ENCODE data around the gene ZNF516. TPM values are rescaled to one million over a fixed set of nuclear protein-coding genes. Genes with fewer than 3 reads are reported as not detected.

ZNF516 gene
- total RNA-seq, 2 donors from 2014 or later, result 10.8 to 21.1 TPM

DNA sequence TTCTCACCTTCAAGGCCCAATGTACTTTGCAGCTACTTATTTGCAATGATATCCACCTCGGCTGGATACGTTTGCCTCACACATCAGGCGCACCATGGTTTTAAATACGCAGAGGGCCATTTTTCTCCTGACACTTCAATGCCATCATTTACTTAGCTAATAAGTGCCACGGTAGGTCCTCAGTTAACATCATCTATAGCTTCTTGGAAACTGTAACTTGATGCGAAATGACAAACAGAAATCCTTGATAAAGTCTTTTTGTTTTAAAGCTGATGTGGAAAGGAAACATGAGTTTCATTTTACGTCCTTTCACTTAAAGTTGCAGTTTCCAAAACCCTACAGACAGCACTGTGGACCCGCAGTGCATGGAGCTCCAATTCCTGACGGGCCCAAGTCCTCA is 37.1 kb downstream of the ZNF516 start:
- no peak for ATAC-seq
- Mint-ChIP-seq H3K27ac (no peak overlapping the region), H3K4me3 (no peak overlapping the region), H3K4me1 (ENCODE audit: low read depth in 2 of 2) (peaks cover 4 to 20% of the 10 kb centered on the region in 2 donors), H3K9me3 (no peaks in the 10 kb centered on the region), H3K36me3 (no peaks in the 10 kb centered on the region), H3K27me3 (no peaks in the 10 kb centered on the region)
- DNase-seq (ENCODE audit: low spot score), result no peak

DNA sequence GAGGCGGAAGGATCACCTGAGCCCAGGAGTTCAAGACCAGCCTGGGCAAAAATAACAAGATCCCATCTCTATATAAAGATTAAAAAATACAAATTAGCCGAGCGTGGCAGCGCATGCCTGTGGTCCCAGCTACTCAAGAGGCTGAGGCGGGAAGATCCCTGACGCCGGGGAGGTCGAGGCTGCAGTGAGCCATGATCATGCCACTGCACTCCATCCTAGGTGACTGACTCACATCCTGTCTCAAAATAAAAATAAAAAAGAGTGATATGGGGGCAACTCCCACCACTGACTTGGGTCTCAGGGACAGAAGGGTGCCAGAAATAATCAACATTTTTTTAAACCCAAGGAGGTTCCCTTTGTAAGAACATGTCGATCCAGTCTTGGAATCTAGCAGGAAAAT is 37.6 kb downstream of the ZNF516 start:
- peak overlapping the region in 1 of 2 donors; percentile 50 for H3K27ac Mint-ChIP-seq

DNA sequence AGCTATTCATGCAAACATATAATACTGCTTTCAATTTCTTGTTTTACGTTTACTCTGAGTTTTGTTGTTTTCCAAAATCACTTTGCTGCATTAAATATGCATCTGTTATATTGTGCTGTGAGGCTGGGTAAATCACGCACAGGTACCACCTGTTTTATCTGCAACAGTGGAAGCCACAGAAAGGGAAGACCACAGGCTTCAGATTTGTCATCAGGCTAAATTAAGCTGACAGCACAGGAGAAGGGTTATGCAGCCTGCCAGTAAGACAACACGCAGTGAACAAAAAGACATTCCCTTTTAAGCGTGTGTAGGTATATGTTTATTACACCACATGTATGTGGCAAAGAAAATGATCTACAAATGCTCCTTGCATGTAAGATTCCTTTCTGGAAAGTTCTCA is 38.2 kb downstream of the ZNF516 start:
- no peaks in the 10 kb centered on the region for H3K36me3 Mint-ChIP-seq
- ATAC-seq (no peak), DNase-seq (ENCODE audit: low spot score) (no peak)
- no peaks in the 10 kb centered on the region for H3K27me3 Mint-ChIP-seq
- no peaks in the 10 kb centered on the region for H3K9me3 Mint-ChIP-seq
- no peak overlapping the region for H3K4me3 Mint-ChIP-seq
- peak overlapping the region in 1 of 2 donors; percentile 50 for H3K27ac Mint-ChIP-seq
- peaks cover 8 to 20% of the 10 kb centered on the region in 2 donors for H3K4me1 Mint-ChIP-seq (ENCODE audit: low read depth in 2 of 2)

More for the DNA sequence above, 37.6 kb downstream of the ZNF516 start:
- DNase-seq (ENCODE audit: low spot score) (no peak), ATAC-seq (no peak)
- no peak overlapping the region for H3K4me3 Mint-ChIP-seq
- no peaks in the 10 kb centered on the region for H3K27me3 Mint-ChIP-seq
- H3K36me3 Mint-ChIP-seq, result no peaks in the 10 kb centered on the region
- no peaks in the 10 kb centered on the region for H3K9me3 Mint-ChIP-seq
- peaks cover 6 to 20% of the 10 kb centered on the region in 2 donors for H3K4me1 Mint-ChIP-seq (ENCODE audit: low read depth in 2 of 2)

DNA sequence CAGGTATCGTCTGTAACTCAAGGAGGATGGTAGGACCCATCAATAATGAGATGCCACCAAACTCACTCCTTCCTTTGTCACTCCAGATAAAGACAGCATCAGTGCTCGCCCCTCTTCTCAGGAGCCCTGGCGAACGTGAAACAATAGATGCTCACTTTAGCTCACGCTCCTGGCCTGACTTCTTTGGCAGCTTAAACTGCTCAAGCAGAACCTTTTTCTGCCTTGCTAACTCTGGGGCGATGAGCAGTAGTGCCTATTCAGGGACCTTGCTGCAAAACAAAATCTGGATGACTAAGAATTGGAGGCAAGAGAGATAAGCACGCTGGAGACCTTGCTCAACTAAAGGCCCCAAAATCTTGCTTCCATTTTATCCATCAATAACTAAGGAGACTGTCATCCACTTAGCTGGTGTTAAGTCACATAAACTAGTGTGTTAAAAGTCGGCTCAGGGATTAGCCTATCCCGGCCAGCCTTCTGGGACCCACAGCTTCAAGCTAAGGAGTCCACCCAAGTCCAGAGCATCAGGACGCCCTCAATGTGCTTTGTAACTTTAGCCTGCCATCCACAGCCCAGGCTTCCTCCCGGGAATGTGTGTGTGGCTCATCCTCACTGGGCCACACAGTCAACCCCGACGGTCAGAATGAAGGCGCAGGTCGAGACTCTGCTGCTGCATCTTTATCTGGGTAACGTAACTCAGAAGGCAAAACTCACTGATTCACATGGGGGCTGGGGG is 38.9 kb downstream of the ZNF516 start:
- Mint-ChIP-seq H3K9me3 (no peaks in the 10 kb centered on the region), H3K4me1 (ENCODE audit: low read depth in 2 of 2) (peaks cover 8 to 22% of the 10 kb centered on the region in 2 donors)

DNA sequence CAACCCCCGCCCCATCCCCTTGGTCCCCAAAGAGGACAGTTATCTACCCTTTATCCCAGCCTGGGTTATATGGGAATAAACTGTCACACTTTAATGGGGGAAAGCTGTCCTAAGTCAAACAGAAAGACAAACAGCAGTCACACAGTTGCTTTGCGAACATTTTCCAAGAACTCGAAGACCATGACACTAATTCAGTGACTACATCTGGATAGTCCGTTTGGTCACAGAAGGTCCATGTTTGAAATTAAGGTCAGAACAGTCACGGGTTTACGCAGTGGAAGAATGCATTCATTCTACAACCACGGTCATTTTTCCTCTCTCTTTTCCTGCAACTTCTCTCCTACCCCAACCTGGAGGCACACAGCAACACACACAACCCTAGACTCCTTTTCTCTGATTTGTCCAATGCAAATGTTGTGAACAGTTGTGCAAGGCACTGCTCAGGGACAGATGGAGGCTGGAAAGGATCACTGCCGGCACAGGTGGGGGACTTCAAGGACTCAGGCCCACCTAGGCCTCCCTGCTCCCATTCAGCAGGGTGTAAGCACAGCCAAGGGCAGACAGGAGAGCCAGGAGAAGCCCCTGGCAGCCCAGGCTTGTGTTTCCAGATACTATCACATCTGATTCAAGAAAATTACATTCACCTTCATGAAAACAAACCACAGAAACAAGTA is 39.9 kb downstream of the ZNF516 start:
- H3K4me1 Mint-ChIP-seq (ENCODE audit: low read depth in 2 of 2), result peaks cover 14 to 23% of the 10 kb centered on the region in 2 donors
- no peak for ATAC-seq

More for the DNA sequence above, 38.9 kb downstream of the ZNF516 start:
- peak; percentile 34 for DNase-seq (ENCODE audit: low spot score)
- no peaks in the 10 kb centered on the region for H3K27me3 Mint-ChIP-seq
- H3K4me3 Mint-ChIP-seq, result no peak overlapping the region
- no peaks in the 10 kb centered on the region for H3K36me3 Mint-ChIP-seq
- no peak overlapping the region for H3K27ac Mint-ChIP-seq
- ATAC-seq, result no peak

DNA sequence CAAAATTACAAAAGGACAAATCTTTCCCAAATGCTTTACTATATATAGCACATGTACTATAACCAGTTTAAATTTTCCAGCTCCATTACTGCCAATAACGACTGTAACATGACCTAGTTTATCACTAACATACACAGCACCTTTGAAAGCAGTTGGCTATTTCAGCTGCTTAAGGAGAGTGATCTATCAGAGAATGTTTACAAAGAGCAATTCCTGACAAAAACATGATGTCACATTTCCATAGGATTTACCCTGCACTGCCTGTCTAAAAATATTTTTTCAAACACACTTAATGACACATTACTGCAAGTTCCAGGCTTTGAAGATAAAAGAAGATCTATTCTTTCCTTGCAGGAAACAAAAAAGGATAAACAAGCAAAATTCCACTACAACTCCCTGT is 40.6 kb downstream of the ZNF516 start:
- Mint-ChIP-seq H3K4me3 (no peak overlapping the region), H3K9me3 (no peaks in the 10 kb centered on the region), H3K27ac (no peak overlapping the region), H3K4me1 (ENCODE audit: low read depth in 2 of 2) (peaks cover 22 to 28% of the 10 kb centered on the region in 2 donors), H3K27me3 (no peaks in the 10 kb centered on the region), H3K36me3 (no peaks in the 10 kb centered on the region)
- DNase-seq (ENCODE audit: low spot score) (no peak), ATAC-seq (no peak)

More for the DNA sequence above, 39.9 kb downstream of the ZNF516 start:
- no peak overlapping the region for H3K4me3 Mint-ChIP-seq
- H3K27me3 Mint-ChIP-seq, result no peaks in the 10 kb centered on the region
- no peaks in the 10 kb centered on the region for H3K36me3 Mint-ChIP-seq
- no peaks in the 10 kb centered on the region for H3K9me3 Mint-ChIP-seq
- DNase-seq (ENCODE audit: low spot score), result no peak
- H3K27ac Mint-ChIP-seq, result no peak overlapping the region

DNA sequence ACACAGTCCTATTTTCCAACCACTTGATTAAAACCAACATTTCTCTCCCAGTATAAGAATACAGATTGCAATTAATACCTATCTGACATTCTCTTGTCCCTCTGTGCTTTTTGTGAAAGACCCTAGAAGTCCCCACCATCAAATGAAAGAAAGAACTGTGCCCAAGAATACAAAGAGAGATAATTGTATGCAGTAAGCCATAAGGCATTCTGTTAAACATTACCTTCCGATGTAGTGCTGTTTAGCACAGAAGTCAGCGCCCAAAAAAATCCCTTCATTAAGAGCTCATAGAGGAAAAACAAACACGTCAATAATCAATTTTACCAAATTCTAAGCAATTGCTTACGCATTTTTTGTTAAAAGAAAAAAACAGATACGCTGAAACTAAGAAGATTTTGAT is 41.1 kb downstream of the ZNF516 start:
- DNase-seq (ENCODE audit: low spot score) (no peak), ATAC-seq (no peak)
- H3K27ac Mint-ChIP-seq, result no peak overlapping the region
- H3K4me1 Mint-ChIP-seq (ENCODE audit: low read depth in 2 of 2), result peaks cover 26 to 33% of the 10 kb centered on the region in 2 donors
- H3K27me3 Mint-ChIP-seq, result no peaks in the 10 kb centered on the region
- no peak overlapping the region for H3K4me3 Mint-ChIP-seq
- no peaks in the 10 kb centered on the region for H3K36me3 Mint-ChIP-seq
- H3K9me3 Mint-ChIP-seq, result no peaks in the 10 kb centered on the region

DNA sequence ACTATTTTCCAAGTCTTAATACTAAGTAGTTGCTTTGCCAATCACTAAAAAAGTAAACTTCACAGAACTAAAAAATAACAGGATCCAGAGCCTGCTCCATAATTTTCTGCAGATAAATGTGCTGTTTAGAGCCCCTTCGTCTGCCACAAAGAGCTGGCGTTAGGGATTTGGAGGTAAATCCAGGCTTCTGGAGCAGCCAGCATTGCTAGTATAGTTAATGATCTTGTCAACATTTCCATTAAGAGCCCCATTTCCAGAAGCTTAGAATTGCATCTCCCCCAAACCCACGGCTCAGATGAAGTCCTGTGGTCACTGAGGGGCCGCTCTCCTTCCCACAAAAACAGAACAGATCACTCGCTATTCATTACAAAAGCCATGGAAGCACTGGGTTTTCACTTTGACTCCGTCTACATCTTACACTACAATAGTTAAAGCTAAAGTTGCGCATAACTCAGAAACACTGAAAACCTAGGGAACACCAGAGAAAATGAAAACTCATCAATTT is 41.9 kb downstream of the ZNF516 start:
- Mint-ChIP-seq H3K27ac (peak overlapping the region in 1 of 2 donors; percentile 97), H3K27me3 (no peaks in the 10 kb centered on the region), H3K9me3 (no peaks in the 10 kb centered on the region), H3K4me1 (ENCODE audit: low read depth in 2 of 2) (peaks cover 35% of the 10 kb centered on the region in 2 donors), H3K36me3 (no peaks in the 10 kb centered on the region), H3K4me3 (no peak overlapping the region)
- no peak for ATAC-seq
- DNase-seq (ENCODE audit: low spot score), result no peak

DNA sequence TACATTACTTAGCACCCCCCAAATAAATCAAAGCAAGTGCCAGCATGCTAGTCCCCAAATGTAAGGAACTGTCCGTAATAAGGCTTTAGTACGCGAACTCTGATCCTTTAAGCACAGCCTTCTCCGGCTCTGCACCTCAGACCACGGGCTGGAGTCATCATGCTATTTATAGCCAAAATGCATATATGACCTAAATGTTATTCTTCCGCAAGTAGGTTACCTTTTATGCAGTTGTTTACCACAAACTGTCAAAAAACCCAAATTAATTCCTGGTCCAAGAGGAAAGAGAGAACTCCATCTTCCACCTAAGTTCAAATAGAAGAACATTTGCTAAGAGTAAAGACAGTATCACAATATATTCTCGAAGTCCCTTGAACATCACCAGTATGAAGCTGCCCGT is 42.7 kb downstream of the ZNF516 start:
- Mint-ChIP-seq H3K4me1 (ENCODE audit: low read depth in 2 of 2) (peaks cover 39 to 40% of the 10 kb centered on the region in 2 donors), H3K9me3 (no peaks in the 10 kb centered on the region), H3K4me3 (no peak overlapping the region), H3K36me3 (no peaks in the 10 kb centered on the region), H3K27me3 (no peaks in the 10 kb centered on the region), H3K27ac (peak overlapping the region in 1 of 2 donors; percentile 97)
- DNase-seq (ENCODE audit: low spot score), result no peak
- ATAC-seq, result no peak

DNA sequence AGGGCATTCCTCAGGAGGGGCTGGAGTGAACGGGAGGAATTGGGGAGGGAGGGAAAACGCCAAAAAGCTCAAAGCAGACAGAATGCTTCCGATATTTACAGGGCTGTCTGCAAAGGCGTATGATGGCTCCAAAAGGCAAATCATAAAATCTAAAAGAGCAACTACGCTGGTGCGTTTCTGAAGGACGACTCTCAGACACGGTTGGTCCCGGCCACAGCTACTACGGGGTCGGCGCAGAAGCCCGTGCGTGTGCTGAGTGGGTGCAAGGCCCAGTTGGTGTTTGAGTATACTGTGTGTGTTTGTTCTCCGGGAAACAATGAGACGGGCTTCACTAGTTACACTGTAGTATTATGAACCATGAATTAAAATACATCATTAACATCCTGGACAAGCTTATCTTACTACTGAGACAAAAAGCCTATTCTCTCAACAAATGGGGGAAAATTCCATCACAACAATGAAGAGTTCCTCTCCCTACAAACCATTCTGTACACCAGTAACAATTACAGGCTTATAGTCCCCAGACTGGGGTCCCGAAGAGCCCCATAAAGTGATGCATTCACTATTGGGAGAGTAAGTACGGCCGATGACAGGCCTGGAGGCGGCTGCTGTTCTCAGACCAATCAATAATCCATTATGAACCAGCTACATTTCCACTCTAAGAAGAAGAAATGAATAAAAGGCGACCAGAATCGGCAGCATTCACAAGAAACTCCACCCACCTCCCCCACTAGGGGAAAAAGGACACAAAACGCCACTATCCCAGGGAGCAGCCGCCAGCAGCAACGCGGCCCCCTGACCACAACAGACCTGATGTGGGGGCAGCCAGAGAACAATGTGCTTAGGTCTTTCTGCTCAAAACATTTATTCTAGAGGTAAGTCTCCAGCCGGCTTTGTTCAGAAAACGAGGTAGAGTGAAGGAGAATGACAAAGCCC is 43.4 kb downstream of the ZNF516 start:
- Mint-ChIP-seq H3K27ac (peak overlapping the region; percentile 76 to 97), H3K9me3 (no peaks in the 10 kb centered on the region), H3K27me3 (no peaks in the 10 kb centered on the region), H3K36me3 (no peaks in the 10 kb centered on the region), H3K4me3 (peak overlapping the region; percentile 91), H3K4me1 (ENCODE audit: low read depth in 2 of 2) (peaks cover 40 to 44% of the 10 kb centered on the region in 2 donors)
- ATAC-seq, result peak; percentile 48 to 71
- DNase-seq (ENCODE audit: low spot score), result no peak

DNA sequence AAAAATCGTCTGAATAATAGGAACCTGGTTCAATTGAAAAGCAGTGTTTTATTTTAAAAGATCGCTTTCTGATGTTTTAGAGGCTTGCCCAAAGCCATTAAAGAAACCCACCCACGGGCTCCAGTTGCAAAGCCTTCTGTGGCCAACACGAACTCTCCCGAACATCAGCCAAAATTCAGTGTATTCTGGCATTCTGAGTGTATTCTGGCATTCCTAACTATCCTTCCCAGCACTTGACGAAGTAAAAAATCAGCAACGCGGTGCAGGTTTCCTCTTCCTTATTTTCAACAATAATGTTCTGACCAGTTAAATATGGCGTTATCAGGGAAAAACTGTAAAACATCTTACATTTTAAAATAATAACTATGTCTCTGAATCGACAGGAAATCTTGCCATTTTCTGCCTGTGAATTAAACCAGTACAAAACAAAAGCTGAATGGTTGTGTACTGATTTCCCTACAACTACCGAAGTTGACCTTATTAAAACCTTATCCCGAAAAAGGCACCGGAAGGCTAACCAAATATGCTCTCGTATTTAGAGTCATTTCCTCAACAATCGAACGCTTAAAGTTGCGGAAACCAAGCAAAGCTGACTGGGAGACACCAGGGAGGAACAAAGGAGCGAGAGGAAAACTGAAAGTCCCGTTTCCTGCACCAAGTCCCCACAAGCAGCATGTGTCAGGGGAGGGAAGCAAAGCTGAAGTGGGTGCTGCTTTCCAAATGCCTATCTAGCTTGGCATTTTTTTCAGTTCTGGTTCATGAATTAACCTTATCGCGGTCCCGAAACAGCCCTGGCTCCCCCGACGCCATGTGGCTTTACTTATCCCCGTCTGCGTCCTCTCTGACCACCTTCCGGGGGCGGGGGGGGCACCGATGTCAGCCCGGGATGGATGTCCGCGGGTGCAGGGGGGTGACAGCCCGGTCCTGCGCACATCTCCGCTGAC is 44.3 kb downstream of the ZNF516 start:
- H3K27ac Mint-ChIP-seq, result peak overlapping the region; percentile 76 to 97
- H3K4me3 Mint-ChIP-seq, result peak overlapping the region; percentile 91
- no peaks in the 10 kb centered on the region for H3K36me3 Mint-ChIP-seq
- no peak for DNase-seq (ENCODE audit: low spot score)
- ATAC-seq, result peak; percentile 70 to 76
- H3K4me1 Mint-ChIP-seq (ENCODE audit: low read depth in 2 of 2), result peaks cover 40 to 51% of the 10 kb centered on the region in 2 donors
- H3K9me3 Mint-ChIP-seq, result no peaks in the 10 kb centered on the region
- no peaks in the 10 kb centered on the region for H3K27me3 Mint-ChIP-seq

DNA sequence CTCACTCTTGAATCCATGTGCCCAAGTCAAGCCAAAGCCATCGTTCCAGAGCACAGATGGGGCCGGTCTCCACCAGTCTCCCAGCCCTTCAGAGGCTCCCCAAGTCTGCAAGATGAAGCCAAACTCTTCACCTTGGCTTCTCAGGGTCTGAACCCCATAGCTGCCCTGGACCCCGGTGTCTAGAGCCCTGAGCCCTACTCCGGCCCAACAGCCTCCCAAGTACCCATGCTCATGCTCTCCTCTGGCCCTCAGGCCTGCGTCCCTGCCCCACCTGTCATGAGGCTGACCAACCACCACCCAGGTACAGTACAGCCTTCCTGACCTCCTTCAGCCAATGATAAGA is 46.0 kb downstream of the ZNF516 start:
- Mint-ChIP-seq H3K4me3 (peak overlapping the region; percentile 13), H3K4me1 (ENCODE audit: low read depth in 2 of 2) (peaks cover 36 to 56% of the 10 kb centered on the region in 2 donors), H3K27me3 (no peaks in the 10 kb centered on the region), H3K27ac (peak overlapping the region; percentile 50 to 97), H3K36me3 (no peaks in the 10 kb centered on the region), H3K9me3 (no peaks in the 10 kb centered on the region)
- DNase-seq (ENCODE audit: low spot score), result no peak
- ATAC-seq, result peak in 1 of 2 donors; percentile 7

Data from natural killer cell treated with Interleukin-12 subunit alpha and Interleukin-12 subunit beta and Interleukin-15 and Interleukin-18, amount 100 ng/mL, for 72 hours (primary cell).